Thoracic aorta (tissue), 2 donors: ENCODE data around the gene SAMD11. TPM values are rescaled to one million over a fixed set of nuclear protein-coding genes. Genes with fewer than 3 reads are reported as not detected.

Experiments
- ATAC-seq: fragments of 150-250 bp; one replicate; pipeline ENCODE4 v1.8.0; 2017; ENCODE audit warnings: low read depth; ENCODE audit not compliant: insufficient number of reproducible peaks, low FRiP score
- DNase-seq: peaks from one replicate; pipeline ENCODE4 v3.0.0-alpha.2; 2020; ENCODE audit warnings: low spot score
- H3K27ac ChIP-seq, 2 donors: fragments of 200-600 bp; sonication (generic); 1 replicate in 1 of 2; 2 replicates in 1 of 2; pipeline ENCODE4 v1.5.1; 2016; ENCODE audit warnings: mild to moderate bottlenecking in 2 of 2, moderate library complexity in 2 of 2
- H3K27me3 ChIP-seq: fragments of 200-600 bp; sonication (generic); replicated peaks from 2 replicates; pipeline ENCODE4 v1.6.0; 2016; ENCODE audit warnings: mild to moderate bottlenecking; ENCODE audit not compliant: insufficient read depth
- H3K36me3 ChIP-seq: fragments of 200-600 bp; sonication (generic); one replicate; pipeline ENCODE4 v1.5.1; 2016
- H3K4me1 ChIP-seq, 2 donors: fragments of 200-600 bp; sonication (generic); 1 replicate in 1 of 2; 2 replicates in 1 of 2; pipeline versions ENCODE4 v1.5.1 to v1.6.0; 2016; ENCODE audit warnings: low read depth in 2 of 2, mild to moderate bottlenecking in 1 of 2; ENCODE audit not compliant: control insufficient read depth in 1 of 2
- H3K4me3 ChIP-seq: fragments of 200-600 bp; sonication (generic); 2 replicates; pipeline ENCODE4 v1.5.1; 2016; ENCODE audit warnings: mild to moderate bottlenecking
- H3K9me3 ChIP-seq: fragments of 200-600 bp; sonication (generic); 2 replicates; pipeline ENCODE4 v1.5.1; 2016
- CTCF ChIP-seq: fragments of 200-600 bp; sonication (generic); IDR thresholded peaks from one replicate; pipeline ENCODE4 v1.5.1; 2019; ENCODE audit warnings: antibody characterized with exemption
- total RNA-seq, 2 donors: library from RNA; depleted of rRNA; stranded (reverse); fragments of >200 nt; gene quantifications; one replicate each; pipeline versions ENCODE4 v1.1.0 to v1.2.3, GENCODE V29; 2016

SAMD11 gene
- total RNA-seq, 2 donors from 2014 or later: 10.2 to 18.8 TPM

- Histone ChIP-seq H3K4me1 (peaks cover 12 to 22% of the 10 kb centered on the region in 2 donors), H3K27me3 (no peaks in the 10 kb centered on the region), H3K9me3 (no peaks in the 10 kb centered on the region), H3K4me3 (no peak overlapping the region), H3K27ac (no peak overlapping the region), H3K36me3 (no peaks in the 10 kb centered on the region)
- TF ChIP-seq CTCF: no peak
- ATAC-seq (no peak), DNase-seq (no peak)
These were observed 15.9 kb upstream of the SAMD11 start for GRCh38 chr1:907611-908451.

- no peak overlapping the region for H3K4me3 ChIP-seq
- no peaks in the 10 kb centered on the region for H3K27me3 ChIP-seq
- no peaks in the 10 kb centered on the region for H3K9me3 ChIP-seq
- H3K36me3 ChIP-seq: no peaks in the 10 kb centered on the region
- peaks cover 12 to 22% of the 10 kb centered on the region in 2 donors for H3K4me1 ChIP-seq
- DNase-seq (no peak), ATAC-seq (no peak)
- H3K27ac ChIP-seq: no peak overlapping the region
- no peak for TF ChIP-seq CTCF
These were observed 15.1 kb upstream of the SAMD11 start for GRCh38 chr1:908661-909060.

- Histone ChIP-seq H3K4me1 (peaks cover 8 to 22% of the 10 kb centered on the region in 2 donors), H3K36me3 (no peaks in the 10 kb centered on the region), H3K9me3 (no peaks in the 10 kb centered on the region), H3K4me3 (peak overlapping the region; percentile 27), H3K27me3 (no peaks in the 10 kb centered on the region), H3K27ac (no peak overlapping the region)
- ATAC-seq (no peak), DNase-seq (no peak)
- no peak for TF ChIP-seq CTCF
These were observed 13.8 kb upstream of the SAMD11 start for GRCh38 chr1:909861-910310.

GRCh38 chr1:910311-910880 lies 13.3 kb upstream of the SAMD11 start:
- no peaks in the 10 kb centered on the region for H3K27me3 ChIP-seq
- no peak for ATAC-seq
- no peak for TF ChIP-seq CTCF
- no peak overlapping the region for H3K27ac ChIP-seq
- H3K4me3 ChIP-seq: peak overlapping the region; percentile 27
- H3K36me3 ChIP-seq: no peaks in the 10 kb centered on the region
- H3K9me3 ChIP-seq: no peaks in the 10 kb centered on the region
- DNase-seq: no peak
- H3K4me1 ChIP-seq: peaks cover 6 to 17% of the 10 kb centered on the region in 2 donors

- H3K27ac ChIP-seq: no peak overlapping the region
- no peaks in the 10 kb centered on the region for H3K36me3 ChIP-seq
- no peak for DNase-seq
- no peak for ATAC-seq
- no peaks in the 10 kb centered on the region for H3K27me3 ChIP-seq
- H3K4me3 ChIP-seq: no peak overlapping the region
- no peaks in the 10 kb centered on the region for H3K9me3 ChIP-seq
- peaks cover 5 to 13% of the 10 kb centered on the region in 2 donors for H3K4me1 ChIP-seq
- TF ChIP-seq CTCF: no peak
These were observed 12.6 kb upstream of the SAMD11 start for GRCh38 chr1:910881-911721.
